SIG-M5 treated with dmso at 0.1 percent for 504 hours (cell line): ENCODE results near the gene ECHDC3.
A peak's percentile ranks its signal among the peaks of the same experiment; 100 is the strongest.
"Not testable (repeated sequence)": the region's sequence is repeated elsewhere in the genome, so short reads cannot be mapped to it uniquely, and the experiment has no call there.

Source experiments
- DNase-seq: peaks from one replicate; lab custom pipeline; 2025; ENCODE audit not compliant: unreplicated experiment; lab: John Stamatoyannopoulos, UW

ECHDC3 gene, protein sequence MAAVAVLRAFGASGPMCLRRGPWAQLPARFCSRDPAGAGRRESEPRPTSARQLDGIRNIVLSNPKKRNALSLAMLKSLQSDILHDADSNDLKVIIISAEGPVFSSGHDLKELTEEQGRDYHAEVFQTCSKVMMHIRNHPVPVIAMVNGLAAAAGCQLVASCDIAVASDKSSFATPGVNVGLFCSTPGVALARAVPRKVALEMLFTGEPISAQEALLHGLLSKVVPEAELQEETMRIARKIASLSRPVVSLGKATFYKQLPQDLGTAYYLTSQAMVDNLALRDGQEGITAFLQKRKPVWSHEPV

DNA sequence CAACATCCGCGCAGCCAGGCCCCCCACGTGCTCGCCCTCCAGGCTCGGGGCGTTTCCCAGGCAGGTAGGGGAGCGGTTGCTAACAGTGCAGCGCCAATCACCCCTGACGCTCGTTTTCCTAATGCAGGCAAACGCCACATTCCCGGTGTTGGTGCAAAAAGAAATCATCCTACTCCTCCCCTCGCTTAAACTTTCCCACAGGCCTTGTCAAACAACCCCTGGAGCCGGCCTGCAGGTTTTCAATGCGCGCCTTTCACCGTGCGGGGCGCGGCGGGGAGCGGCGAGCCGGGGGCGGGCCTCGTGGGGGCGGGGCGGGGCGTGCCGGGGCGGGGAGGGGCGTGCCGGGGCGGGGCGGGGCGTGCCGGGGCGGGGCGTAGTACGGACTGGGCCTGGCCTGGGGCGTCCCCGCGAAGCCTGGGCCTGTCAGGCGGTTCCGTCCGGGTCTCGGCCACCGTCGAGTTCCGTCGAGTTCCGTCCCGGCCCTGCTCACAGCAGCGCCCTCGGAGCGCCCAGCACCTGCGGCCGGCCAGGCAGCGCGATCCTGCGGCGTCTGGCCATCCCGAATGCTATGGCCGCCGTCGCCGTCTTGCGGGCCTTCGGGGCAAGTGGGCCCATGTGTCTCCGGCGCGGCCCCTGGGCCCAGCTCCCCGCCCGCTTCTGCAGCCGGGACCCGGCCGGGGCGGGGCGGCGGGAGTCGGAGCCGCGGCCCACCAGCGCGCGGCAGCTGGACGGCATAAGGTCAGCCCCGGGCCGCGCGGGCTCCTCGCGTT lies at the start of gene ECHDC3:
Gene ECHDC3, plus strand, starts transcription at position 374 of the 770 bp plus-strand sequence. Its CDS starts 195 bp downstream, at position 569.
- no peak for DNase-seq

DNA sequence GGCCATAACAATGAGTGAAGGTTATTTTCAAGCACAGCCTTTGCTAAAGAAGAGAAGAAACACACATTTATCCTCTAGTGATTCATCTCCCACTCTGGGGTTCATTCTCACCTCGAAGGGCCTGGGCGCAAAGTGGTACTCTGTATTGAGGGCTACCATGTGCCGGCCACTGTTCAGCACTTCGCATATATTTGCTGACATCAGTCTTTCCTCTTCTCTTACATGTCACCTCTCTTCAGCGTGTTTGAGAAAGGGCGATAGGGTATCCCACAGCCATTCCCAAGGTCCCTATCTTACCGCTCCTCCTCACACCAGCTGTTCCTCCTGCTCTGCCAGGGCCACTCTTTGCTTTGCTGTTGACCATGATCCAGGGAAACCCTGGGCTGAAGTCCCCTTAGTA lies 48.8 kb upstream of the ECHDC3 start:
- no peak for DNase-seq

DNA sequence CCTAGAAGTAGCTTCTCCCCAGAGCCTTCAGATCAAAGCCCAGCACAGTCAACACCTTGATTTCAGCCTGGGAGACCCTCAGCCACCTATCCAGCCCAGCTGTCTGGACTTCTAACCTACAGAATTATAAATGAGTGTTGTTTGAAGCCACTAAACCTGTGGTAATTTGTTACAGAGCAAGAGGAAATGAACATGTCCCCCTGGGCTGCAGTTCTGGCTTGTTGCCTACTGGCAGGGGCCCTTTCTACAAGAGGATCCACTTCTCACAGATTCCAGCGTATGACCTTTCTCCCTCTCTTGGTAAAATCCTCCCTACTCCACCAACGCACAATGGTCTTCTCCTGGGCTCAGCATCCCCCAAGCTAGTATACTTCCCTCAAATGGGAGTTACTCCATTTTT lies 46.4 kb upstream of the ECHDC3 start:
- DNase-seq = no peak

DNA sequence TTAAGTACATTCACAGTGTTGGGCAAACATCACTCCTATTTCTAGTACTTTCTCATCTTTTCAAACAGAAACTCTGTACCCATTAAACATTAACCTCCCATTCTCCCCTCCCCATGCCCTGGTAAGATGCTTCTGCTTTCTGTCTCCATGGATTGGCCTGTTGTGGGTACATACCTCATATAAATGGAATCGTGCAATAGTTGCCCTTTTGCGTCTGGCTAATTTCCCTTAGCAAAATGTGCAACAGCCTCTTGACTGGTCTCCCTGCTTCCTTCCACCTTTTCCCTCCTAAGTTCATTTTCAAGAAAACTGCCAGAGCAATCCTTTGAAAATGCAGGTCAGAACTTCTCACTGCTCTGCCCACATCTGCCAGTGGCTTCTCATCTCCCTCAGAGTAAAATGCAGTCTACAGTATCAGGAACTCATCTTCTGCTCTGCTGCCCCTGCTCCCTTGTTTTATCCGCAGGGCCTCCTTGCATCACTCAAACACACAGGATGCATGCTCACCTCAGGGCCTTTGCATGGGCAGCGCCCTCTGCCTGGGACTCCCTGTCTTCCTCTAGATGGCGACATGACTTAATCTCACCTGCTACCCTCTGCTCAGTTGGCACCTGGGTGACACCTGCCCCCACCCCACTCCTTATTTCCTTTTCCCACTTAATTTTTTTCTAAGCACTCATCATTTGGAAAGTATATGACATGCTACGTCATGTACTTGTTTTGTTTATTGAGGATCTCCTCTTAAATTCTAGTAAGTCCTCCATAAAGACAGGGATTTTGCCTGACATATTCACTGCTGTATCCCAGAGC lies 44.3 kb upstream of the ECHDC3 start:
- DNase-seq = no peak

DNA sequence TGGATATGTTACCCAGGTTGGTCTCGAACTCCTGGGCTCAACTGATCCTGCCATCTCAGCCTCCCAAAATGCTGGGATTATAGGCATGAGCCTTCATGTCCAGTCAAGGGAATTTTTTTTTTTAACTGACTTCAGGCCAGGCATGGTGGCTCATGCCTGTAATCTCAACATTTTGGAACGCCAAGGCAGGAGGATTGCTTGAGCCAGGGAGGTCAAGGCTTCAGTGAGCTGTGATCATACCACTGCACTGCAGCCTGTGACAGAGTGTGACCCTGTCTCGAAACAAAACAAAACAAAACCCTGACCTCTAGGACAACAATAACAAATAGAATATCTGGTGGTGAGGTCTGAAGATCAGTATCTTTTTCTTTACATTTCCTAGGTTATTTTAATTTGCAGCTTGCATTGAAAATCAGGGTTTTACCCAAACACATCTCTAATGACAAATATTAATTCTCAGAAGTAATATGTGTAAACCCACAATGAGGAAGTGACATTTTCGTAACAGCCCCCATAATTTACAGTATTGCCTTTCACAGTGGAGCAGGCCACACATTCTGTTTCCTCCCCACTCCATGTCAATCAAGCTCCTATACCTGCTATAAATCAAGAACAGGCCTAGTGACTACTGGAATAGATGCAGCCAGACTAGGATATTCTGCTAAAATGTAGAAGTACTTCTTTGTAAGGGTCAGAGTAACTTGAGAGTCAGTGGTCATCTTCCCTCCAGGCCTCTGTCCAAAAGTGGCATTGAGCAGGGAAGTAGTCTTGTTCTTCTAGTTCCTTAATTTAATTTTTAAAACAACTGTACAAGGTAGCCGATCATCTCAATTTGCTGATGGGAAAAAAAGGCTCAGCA lies 43.3 kb upstream of the ECHDC3 start:
- DNase-seq = no peak

DNA sequence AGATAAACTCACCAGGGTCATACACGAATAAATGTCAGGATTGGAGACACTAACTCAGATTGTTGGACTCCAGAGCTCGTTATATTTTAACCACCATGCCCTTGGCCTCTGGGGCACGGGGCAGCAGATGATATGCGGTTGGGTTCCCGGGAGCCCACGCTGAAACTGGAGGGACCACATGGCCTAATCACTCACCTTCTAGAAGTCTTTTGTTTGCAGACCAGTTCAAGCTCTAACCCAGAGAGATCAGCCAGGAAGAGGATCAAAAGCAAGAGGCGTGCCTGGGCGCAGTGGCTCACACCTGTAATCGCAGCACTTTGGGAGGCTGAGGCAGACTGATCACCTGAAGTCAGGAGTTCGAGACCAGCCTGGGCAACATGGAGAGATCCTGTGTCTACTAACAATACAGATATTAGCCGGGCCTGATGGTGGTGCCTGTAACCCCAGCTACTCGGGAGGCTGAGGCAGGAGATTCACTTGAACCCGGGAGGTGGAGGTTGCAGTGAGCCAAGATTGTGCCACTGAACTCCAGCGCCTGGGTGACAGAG lies 42.6 kb upstream of the ECHDC3 start:
- DNase-seq = no peak

DNA sequence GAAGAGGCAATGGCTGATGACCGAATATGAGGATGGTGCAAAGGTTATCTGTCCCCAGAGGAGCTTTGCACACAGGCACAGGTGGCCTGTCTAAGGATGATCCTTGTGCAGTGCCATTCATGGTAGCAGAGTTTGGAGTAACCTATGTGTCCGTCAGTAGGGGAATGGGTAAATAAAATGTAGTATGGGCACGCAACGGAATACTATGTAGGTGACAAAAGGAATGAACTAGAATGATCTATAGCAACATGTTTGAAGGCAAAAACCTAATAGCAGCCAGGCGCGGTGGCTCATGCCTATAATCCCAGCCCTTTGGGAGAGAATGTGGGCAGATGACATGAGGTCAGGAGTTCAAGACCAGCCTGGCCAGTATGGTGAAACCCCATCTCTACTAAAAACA lies 41.6 kb upstream of the ECHDC3 start:
- no peak for DNase-seq

DNA sequence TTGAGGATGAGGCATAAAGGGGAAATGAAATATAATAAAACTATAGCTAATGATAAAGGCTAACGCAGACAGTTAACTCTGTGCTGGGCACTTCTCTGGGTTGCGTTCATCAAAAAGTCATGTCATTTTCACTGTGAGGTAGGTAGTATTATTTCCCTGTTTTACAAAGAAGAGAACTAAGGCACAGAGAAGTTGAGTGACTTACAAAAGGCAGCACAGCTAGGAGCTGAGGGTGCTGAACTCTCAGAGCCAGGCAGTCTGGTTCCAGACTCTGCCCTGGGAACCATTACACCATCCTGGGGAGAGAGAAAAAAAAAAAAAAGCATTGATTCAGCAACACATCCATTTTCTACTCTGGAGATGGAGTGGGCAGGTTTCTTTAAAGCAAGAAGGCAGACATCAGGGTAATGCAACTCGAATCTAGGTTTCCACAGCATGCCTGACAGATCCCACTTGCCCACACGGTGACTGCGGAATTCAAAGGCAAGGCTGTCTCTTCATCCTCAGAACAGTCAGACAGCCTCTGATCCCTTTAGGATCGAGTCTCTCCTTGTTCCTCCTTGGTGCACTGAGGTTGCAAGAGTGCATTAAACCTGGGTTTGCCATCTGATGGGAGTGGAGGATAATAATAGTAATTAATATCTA lies 40.6 kb upstream of the ECHDC3 start:
- no peak for DNase-seq

DNA sequence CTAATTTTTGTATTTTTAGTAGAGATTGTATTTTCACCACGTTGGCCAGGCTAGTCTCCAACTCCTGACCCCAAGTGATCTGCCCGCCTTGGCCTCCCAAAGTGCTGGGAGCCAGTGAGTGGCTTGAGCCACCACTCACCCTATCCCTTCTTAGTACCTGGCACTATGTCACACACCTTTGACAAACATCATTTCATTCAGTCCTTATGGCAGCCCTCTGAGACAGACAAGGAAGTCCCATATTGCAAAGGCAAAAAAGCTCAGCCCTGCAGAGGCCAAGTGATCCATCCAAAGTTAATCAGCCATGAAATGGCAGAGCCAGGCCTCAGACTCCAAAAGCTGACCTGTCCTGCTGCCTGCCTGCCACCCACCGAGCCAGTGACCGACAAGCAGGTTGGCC lies 39.9 kb upstream of the ECHDC3 start:
- DNase-seq = no peak

DNA sequence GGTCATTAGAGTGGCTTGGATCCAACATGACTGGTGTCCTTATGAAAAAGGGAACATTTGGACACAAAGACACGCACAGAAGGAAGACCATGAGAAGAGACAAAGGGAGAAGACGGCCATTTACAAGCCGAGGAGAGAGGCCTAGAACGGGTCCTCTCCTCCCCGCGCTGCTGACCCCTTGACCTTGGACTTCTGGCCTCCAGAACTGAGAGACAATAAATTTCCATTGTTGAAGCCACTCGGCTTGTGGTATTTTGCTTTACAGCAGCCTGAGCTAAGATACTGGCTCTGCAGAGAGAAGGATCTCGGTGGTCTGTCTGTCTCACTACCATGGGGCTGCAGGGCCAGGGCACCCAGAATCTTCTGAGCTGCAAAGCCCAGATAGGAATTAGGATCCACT lies 38.1 kb upstream of the ECHDC3 start:
- DNase-seq = no peak

DNA sequence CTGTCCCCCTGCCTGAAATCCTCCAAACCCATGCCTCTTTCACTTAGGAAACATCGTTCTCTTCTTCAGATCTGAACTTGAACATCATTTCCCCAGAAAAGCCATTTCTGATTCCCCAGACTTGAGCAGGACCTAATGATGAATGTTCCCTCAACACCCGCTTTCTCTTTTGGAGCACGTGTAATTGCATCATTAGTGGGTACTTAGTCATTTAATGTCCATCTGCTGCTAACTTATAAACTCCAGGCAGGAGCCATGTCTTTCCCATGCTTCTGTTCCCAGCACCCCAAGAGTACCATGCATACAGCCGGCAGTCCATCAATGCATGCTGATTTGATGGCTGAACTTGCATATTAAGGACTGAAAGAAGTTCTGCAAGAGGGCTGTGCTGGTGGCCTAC lies 36.5 kb upstream of the ECHDC3 start:
- no peak for DNase-seq

DNA sequence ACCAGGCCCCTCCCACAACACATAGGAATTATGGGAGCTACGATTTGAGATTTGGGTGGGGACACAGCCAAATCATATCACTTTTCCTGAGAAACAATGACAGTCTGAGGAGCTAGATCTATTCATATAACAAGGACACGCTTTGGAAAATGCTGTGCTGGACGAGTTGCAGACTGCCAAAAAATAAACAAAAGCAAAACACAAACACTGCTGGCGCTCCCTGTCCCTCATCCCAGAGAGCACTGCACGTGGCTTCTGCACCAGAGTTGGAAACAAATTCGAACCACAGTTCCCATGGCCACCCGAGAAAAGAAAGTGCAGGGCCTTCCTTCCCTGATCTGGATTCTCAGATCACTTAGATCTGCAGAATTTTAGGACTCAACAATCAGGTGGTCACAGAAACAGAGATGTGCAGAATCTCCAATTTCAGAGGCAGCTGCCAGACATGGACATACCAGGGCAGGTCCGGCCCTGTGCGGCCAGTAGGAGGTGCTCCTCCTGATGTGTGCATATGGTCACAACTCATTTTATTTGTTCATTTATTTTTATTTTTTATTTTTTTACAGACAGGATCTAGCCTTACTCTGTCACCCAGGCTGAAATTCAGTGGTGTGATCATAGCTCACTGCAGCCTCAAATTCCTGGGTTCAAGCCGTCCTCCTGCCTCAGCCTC lies 35.2 kb upstream of the ECHDC3 start:
- DNase-seq = no peak

DNA sequence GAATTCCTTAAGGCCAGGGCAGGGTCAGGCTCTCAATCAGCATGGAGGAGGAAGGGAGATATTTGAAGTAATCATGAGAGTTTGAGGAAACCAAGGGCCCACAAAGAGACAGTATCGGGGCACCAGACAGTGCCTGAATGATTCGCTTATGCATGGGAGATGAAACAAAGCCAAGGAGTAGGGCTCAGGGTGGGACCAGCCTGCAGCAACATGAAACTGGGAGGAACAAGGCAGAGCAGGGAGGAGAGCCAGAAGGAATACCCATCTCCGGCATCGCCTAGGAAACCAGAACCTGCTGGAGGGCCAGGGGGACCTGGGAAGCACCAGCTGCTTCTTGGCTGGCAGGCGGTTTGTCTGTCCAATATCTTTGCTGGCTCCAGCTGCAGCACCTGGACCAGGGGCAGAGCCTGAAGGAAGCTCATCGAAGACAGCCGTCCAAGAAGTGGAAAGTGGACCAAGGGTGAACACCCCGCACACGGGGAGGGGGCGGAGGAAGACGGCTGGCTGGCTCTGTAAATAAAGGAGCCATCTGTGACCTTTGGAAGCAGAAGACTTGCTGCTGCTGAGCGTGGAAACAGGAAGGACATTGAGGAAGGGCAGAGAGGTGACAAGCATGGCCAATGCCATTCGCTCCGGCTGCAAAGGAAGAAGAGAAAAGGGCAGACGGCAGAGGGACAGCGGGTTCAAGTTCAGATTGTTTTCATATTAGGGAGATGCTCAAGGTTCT lies 34.4 kb upstream of the ECHDC3 start:
- no peak for DNase-seq

DNA sequence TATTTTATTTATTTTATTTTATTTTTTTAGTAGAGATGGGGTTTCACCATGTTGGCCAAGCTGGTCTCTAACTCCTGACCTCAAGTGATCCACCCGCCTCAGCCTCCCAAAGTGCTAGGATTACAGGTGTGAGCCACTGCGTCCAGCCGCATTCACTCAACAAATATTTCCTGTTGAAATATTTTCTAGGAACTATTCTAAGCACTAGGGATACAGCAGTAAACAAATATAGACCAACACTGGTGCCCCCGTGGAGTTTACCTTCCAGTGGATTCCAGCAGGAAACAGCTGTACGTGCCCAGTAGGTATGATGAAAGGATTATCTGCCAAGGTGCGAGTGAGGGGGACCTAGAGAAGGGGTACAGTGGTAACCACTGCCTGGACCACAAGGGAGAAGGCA lies 33.4 kb upstream of the ECHDC3 start:
- DNase-seq = not testable (repeated sequence)

DNA sequence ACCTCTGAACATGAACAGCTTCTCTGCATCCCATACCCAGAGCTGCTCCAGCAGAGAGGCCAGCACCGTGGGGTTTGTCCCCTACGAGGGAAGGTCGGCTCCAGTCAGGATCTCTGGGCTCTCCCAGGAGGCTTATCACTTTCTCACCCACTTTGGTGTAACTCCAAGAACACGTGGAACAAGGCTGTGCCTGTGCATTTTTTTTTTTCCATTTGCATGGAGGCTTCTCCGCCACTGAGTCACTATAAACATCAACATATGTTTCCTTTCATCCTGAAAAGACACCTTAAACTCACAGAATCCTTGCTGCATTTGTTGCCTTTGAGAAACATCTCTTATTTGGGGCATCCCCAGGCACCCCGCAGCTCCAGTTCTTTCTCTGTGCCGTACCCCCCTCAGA lies 29.4 kb upstream of the ECHDC3 start:
- DNase-seq = no peak

DNA sequence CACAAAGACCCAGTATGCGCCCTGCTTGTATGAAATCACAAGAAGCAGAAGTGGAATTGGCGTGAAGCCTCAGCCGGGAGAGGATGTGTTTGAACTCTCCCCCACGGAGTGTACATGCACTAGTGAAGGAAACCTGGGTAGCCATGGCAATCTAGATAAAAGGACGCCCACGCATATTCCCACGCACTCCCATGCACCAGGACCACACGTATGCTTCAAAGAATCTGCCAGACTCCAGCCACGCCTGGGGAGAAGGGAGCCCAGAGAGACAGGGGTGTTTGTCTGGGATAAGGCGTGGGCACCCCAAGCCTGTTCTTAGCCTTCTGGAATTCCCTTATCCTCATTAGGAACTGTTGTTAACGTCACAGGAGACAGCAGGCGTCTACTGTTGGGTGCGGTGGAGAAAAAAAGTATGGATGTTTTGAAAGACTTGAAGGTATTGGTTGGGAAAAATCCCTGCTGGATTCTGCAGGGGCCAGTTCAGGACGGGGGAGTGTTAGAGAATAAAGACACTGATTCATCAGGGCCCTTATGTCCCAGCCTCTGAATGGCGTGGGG lies 28.9 kb upstream of the ECHDC3 start:
- DNase-seq = peak; percentile 10

DNA sequence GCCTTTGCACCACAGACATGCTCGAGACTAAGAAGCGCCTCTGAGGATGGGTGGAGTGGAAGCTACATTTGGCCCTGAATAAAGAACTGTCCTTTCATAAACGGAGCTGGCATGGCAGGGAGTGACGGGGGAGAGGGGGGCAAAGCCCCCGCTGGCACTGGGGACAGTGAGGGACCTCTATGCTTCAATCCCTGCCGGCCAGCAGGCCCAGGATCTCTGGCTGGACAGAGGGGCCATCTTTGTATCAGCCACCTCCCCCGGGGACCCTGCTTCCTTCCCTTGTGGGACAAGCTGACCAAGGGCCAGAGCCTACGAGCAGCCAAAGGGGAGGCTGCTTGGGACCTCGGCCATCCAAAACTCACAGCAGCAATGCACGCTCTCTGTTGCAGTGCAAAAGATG lies 28.2 kb upstream of the ECHDC3 start:
- no peak for DNase-seq

DNA sequence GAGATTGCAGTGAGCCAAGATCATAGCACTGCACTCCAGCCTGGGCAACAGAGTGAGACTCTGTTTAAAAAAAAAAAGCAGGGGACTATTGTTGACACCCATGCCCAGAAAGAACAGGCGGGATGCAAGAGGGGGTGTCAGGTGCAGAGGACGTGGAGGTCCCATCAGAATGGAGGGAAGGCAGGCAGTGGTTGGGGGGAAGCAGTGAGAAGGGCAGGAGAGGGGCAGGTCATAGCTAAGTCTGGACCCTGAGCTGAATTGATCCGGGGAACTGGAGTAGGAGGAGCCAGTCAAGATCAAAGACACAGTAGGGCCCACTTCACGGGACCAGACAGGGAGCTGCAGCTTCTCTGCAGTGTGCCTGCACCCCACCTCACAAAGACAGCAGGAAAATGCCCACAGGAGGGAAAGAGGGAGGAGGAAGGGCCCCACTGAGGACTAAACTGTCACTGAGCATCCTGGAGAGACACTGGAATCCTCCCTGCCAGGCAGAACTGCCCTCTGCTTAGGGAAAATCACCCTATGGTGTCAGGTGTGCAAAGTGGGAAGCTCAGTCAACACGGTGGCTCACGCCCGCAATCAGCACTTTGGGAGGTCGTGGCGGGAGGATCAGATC lies 27.3 kb upstream of the ECHDC3 start:
- no peak for DNase-seq
